ENCODE data around the gene KRT35. TPM values are rescaled to one million over a fixed set of nuclear protein-coding genes. Genes with fewer than 3 reads are reported as not detected.

The KRT35 gene
- total RNA-seq, 1 experiment from 2014 or later = not detected

- CTCF ChIA-PET = no interaction called here
- POLR2A ChIA-PET = no interaction called here
- intact Hi-C loops (cut with micrococcal nuclease) = no loop called here
- DNase-seq (ENCODE audit: unreplicated experiment) = no peak
- Mint-ChIP-seq H3K4me3 (ENCODE audit: unreplicated experiment) (no peak overlapping the region), H3K27ac (ENCODE audit: low read depth, unreplicated experiment) (no peak overlapping the region), H3K27me3 (ENCODE audit: insufficient read depth, unreplicated experiment) (peaks cover 51% of the 10 kb centered on the region), H3K36me3 (ENCODE audit: insufficient read depth, unreplicated experiment) (no peaks in the 10 kb centered on the region), H3K4me1 (ENCODE audit: insufficient read depth, unreplicated experiment) (peaks cover 6% of the 10 kb centered on the region), H3K9me3 (ENCODE audit: unreplicated experiment) (no peaks in the 10 kb centered on the region)
- TF ChIP-seq CTCF (IDR thresholded peaks at IDR 0.05; ENCODE audit: unreplicated experiment) = no peak
- no TSS peak for BruUV-seq (replicated peaks)
These were observed 43.2 kb downstream of the KRT35 start for GRCh38 chr17:41437769-41438168.

GRCh38 chr17:41437254-41437653 lies 43.7 kb downstream of the KRT35 start:
- H3K27me3 Mint-ChIP-seq (ENCODE audit: insufficient read depth, unreplicated experiment) = peaks cover 46% of the 10 kb centered on the region
- no peaks in the 10 kb centered on the region for H3K9me3 Mint-ChIP-seq (ENCODE audit: unreplicated experiment)
- no peak overlapping the region for H3K4me3 Mint-ChIP-seq (ENCODE audit: unreplicated experiment)
- no TSS peak for BruUV-seq (replicated peaks)
- H3K27ac Mint-ChIP-seq (ENCODE audit: low read depth, unreplicated experiment) = no peak overlapping the region
- H3K36me3 Mint-ChIP-seq (ENCODE audit: insufficient read depth, unreplicated experiment) = no peaks in the 10 kb centered on the region
- TF ChIP-seq CTCF (IDR thresholded peaks at IDR 0.05; ENCODE audit: unreplicated experiment) = no peak
- H3K4me1 Mint-ChIP-seq (ENCODE audit: insufficient read depth, unreplicated experiment) = peaks cover 6% of the 10 kb centered on the region
- intact Hi-C loops (cut with micrococcal nuclease) = no loop called here
- POLR2A ChIA-PET = no interaction called here
- DNase-seq (ENCODE audit: unreplicated experiment) = no peak
- CTCF ChIA-PET = no interaction called here

GRCh38 chr17:41434415-41434814 lies 46.5 kb downstream of the KRT35 start:
- Mint-ChIP-seq H3K4me1 (ENCODE audit: insufficient read depth, unreplicated experiment) (peaks cover 4% of the 10 kb centered on the region), H3K27ac (ENCODE audit: low read depth, unreplicated experiment) (no peak overlapping the region), H3K4me3 (ENCODE audit: unreplicated experiment) (no peak overlapping the region), H3K27me3 (ENCODE audit: insufficient read depth, unreplicated experiment) (peaks cover 18% of the 10 kb centered on the region), H3K9me3 (ENCODE audit: unreplicated experiment) (no peaks in the 10 kb centered on the region), H3K36me3 (ENCODE audit: insufficient read depth, unreplicated experiment) (no peaks in the 10 kb centered on the region)
- BruUV-seq (replicated peaks) = no TSS peak
- no peak for TF ChIP-seq CTCF (IDR thresholded peaks at IDR 0.05; ENCODE audit: unreplicated experiment)
- ChIA-PET POLR2A (interaction anchor here (1.1 kb wide), 1 partner anchor 30 kb away, joined by 5 read pairs; no protein-coding TSS in a partner anchor), CTCF (interaction anchor here (0.7 kb wide), 1 partner anchor 847 kb away, joined by 3 read pairs; no protein-coding TSS in a partner anchor)
- DNase-seq (ENCODE audit: unreplicated experiment) = no peak
- intact Hi-C loops (cut with micrococcal nuclease) = no loop called here

GRCh38 chr17:41434005-41434404 lies 46.9 kb downstream of the KRT35 start:
- Mint-ChIP-seq H3K27ac (ENCODE audit: low read depth, unreplicated experiment) (no peak overlapping the region), H3K36me3 (ENCODE audit: insufficient read depth, unreplicated experiment) (no peaks in the 10 kb centered on the region), H3K27me3 (ENCODE audit: insufficient read depth, unreplicated experiment) (peaks cover 14% of the 10 kb centered on the region), H3K9me3 (ENCODE audit: unreplicated experiment) (no peaks in the 10 kb centered on the region), H3K4me1 (ENCODE audit: insufficient read depth, unreplicated experiment) (peaks cover under 1% of the 10 kb centered on the region), H3K4me3 (ENCODE audit: unreplicated experiment) (no peak overlapping the region)
- no peak for TF ChIP-seq CTCF (IDR thresholded peaks at IDR 0.05; ENCODE audit: unreplicated experiment)
- no TSS peak for BruUV-seq (replicated peaks)
- CTCF ChIA-PET = interaction anchor here (0.7 kb wide), 1 partner anchor 847 kb away, joined by 3 read pairs; no protein-coding TSS in a partner anchor
- POLR2A ChIA-PET = interaction anchor here (1.1 kb wide), 1 partner anchor 30 kb away, joined by 5 read pairs; no protein-coding TSS in a partner anchor
- intact Hi-C loops (cut with micrococcal nuclease) = no loop called here
- DNase-seq (ENCODE audit: unreplicated experiment) = no peak

Measured in MCF 10A (cell line).